ENCODE data around the gene PDZD2.

DNA sequence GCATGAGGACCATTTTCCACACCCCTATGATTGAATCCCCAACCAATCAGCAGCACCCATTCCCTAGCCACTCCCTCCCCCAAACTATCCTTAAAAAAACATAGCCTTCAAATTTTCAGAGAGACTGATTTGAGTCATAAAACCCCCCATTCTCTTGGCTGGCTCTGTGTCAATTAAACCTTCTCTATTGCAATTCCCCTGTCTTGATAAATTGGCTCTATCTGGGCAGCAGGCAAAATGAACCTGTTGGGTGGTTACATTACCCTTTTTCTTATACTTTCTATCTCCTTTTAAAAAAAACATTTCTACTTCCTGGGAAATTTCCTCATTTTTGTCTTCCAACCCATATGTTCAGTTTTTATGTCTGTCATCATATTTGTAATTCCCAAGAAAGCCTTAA lies 220.2 kb downstream of the PDZD2 start:
- TF ChIP-seq, protein P1, sequence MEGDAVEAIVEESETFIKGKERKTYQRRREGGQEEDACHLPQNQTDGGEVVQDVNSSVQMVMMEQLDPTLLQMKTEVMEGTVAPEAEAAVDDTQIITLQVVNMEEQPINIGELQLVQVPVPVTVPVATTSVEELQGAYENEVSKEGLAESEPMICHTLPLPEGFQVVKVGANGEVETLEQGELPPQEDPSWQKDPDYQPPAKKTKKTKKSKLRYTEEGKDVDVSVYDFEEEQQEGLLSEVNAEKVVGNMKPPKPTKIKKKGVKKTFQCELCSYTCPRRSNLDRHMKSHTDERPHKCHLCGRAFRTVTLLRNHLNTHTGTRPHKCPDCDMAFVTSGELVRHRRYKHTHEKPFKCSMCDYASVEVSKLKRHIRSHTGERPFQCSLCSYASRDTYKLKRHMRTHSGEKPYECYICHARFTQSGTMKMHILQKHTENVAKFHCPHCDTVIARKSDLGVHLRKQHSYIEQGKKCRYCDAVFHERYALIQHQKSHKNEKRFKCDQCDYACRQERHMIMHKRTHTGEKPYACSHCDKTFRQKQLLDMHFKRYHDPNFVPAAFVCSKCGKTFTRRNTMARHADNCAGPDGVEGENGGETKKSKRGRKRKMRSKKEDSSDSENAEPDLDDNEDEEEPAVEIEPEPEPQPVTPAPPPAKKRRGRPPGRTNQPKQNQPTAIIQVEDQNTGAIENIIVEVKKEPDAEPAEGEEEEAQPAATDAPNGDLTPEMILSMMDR (IDR thresholded peaks at IDR 0.05) = no peak
- TF ChIP-seq POLR2A (IDR thresholded peaks at IDR 0.05) = no peak
